Right lobe of liver (tissue), 4 donors: ENCODE results near the gene RMDN3.

ENCODE experiments used
- POLR2A ChIP-seq: fragments of 450-650 bp; IDR thresholded peaks from one replicate; pipeline ENCODE4 v1.6.1; 2017; ENCODE audit warnings: antibody characterized with exemption, mild to moderate bottlenecking
- TF ChIP-seq, protein P1 (sequence below), 4 donors: fragments of 200-600 bp in 3 of 4; fragments of 450-650 bp in 1 of 4; IDR thresholded peaks; one replicate each; pipeline versions ENCODE4 v1.5.1 to v1.8.0; 2016 to 2022; ENCODE audit warnings: antibody characterized with exemption in 4 of 4, mild to moderate bottlenecking in 2 of 4
- donor health status: DM: no; HTN: no; CAD: no.
- donor health status: DM: no; HTN: no; CAD: no.
- donor health status: DM: no; HTN: yes; CAD: no.

DNA sequence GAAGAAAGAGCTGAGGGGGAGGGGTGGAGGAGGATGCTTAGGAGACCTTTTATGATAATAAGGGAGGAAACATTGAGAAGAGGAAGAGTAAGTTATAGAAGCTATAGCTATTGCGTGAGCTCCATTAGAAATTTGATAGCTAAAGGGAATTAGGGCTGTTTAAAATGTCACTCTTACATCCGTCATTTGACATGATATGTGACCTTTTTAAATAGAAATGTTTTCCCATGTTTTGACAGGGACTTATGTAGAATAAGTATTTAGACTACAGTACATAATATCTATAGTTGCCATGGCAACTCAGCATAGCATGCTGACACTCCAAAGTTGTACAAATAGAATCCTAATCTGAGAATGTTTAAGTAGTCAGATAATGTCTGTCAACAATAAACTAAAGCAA is 40.9 kb downstream of the RMDN3 start:
- TF ChIP-seq, protein P1, sequence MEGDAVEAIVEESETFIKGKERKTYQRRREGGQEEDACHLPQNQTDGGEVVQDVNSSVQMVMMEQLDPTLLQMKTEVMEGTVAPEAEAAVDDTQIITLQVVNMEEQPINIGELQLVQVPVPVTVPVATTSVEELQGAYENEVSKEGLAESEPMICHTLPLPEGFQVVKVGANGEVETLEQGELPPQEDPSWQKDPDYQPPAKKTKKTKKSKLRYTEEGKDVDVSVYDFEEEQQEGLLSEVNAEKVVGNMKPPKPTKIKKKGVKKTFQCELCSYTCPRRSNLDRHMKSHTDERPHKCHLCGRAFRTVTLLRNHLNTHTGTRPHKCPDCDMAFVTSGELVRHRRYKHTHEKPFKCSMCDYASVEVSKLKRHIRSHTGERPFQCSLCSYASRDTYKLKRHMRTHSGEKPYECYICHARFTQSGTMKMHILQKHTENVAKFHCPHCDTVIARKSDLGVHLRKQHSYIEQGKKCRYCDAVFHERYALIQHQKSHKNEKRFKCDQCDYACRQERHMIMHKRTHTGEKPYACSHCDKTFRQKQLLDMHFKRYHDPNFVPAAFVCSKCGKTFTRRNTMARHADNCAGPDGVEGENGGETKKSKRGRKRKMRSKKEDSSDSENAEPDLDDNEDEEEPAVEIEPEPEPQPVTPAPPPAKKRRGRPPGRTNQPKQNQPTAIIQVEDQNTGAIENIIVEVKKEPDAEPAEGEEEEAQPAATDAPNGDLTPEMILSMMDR (IDR thresholded peaks at IDR 0.05), result no peak
- TF ChIP-seq POLR2A, result no peak
